ENCODE results near the gene PPP3R2.
"Not testable (repeated sequence)": the region's sequence is repeated elsewhere in the genome, so short reads cannot be mapped to it uniquely, and the experiment has no call there.

Gene PPP3R2

GRCh38 chr9:101594796-101595195, at the start of gene PPP3R2:
Gene PPP3R2 (minus strand): TSS chr9:101594969. CDS start chr9:101594921, 48 bp downstream.
- no peak for DNase-seq (ENCODE audit: low read depth)

GRCh38 chr9:101639785-101640665, 45.3 kb upstream of the PPP3R2 start:
- no peak for DNase-seq (ENCODE audit: low read depth)

- no peak for DNase-seq (ENCODE audit: low read depth)
Observed at GRCh38 chr9:101639311-101639710, 44.5 kb upstream of the PPP3R2 start.

- no peak for DNase-seq (ENCODE audit: low read depth)
Observed at GRCh38 chr9:101636247-101636646, 41.5 kb upstream of the PPP3R2 start.

GRCh38 chr9:101635473-101635872, 40.7 kb upstream of the PPP3R2 start:
- DNase-seq (ENCODE audit: low read depth): no peak

GRCh38 chr9:101634741-101635409, 40.1 kb upstream of the PPP3R2 start:
- no peak for DNase-seq (ENCODE audit: low read depth)

GRCh38 chr9:101632611-101633010, 37.8 kb upstream of the PPP3R2 start:
- DNase-seq (ENCODE audit: low read depth): no peak

GRCh38 chr9:101631892-101632291, 37.1 kb upstream of the PPP3R2 start:
- no peak for DNase-seq (ENCODE audit: low read depth)

GRCh38 chr9:101629636-101630035, 34.9 kb upstream of the PPP3R2 start:
- no peak for DNase-seq (ENCODE audit: low read depth)

GRCh38 chr9:101628173-101628572, 33.4 kb upstream of the PPP3R2 start:
- no peak for DNase-seq (ENCODE audit: low read depth)

GRCh38 chr9:101626295-101626694, 31.5 kb upstream of the PPP3R2 start:
- DNase-seq (ENCODE audit: low read depth): no peak

- no peak for DNase-seq (ENCODE audit: low read depth)
Observed at GRCh38 chr9:101625876-101626275, 31.1 kb upstream of the PPP3R2 start.

GRCh38 chr9:101620452-101620851, 25.7 kb upstream of the PPP3R2 start:
- DNase-seq (ENCODE audit: low read depth): no peak

- DNase-seq (ENCODE audit: low read depth): no peak
Observed at GRCh38 chr9:101618698-101619097, 23.9 kb upstream of the PPP3R2 start.

- DNase-seq (ENCODE audit: low read depth): no peak
Observed at GRCh38 chr9:101605547-101605946, 10.8 kb upstream of the PPP3R2 start.

GRCh38 chr9:101604296-101604695, 9.5 kb upstream of the PPP3R2 start:
- DNase-seq (ENCODE audit: low read depth): no peak

GRCh38 chr9:101601904-101602765, 7.4 kb upstream of the PPP3R2 start:
- no peak for DNase-seq (ENCODE audit: low read depth)

GRCh38 chr9:101593345-101593744, 1.4 kb downstream of the PPP3R2 start:
- DNase-seq (ENCODE audit: low read depth): no peak

- DNase-seq (ENCODE audit: low read depth): no peak
Observed at GRCh38 chr9:101592788-101593187, 2.0 kb downstream of the PPP3R2 start.

GRCh38 chr9:101591787-101592446, 2.9 kb downstream of the PPP3R2 start:
- no peak for DNase-seq (ENCODE audit: low read depth)

GRCh38 chr9:101590901-101591300, 3.9 kb downstream of the PPP3R2 start:
- no peak for DNase-seq (ENCODE audit: low read depth)

GRCh38 chr9:101590074-101590473, 4.7 kb downstream of the PPP3R2 start:
- not testable (repeated sequence) for DNase-seq (ENCODE audit: low read depth)

Measured in stimulated activated CD8-positive, alpha-beta memory T cell treated with anti-CD3 and anti-CD28 coated beads, Interleukin-15, amount 100 ng/mL, for 24 hours (primary cell).